Measurements from ENCODE around the gene RNF152. TPM values are rescaled to one million over a fixed set of nuclear protein-coding genes. Genes with fewer than 3 reads are reported as not detected.

RNF152 gene
- total RNA-seq, 1 experiment from 2014 or later, result 2.3 TPM

- no peak overlapping the region for H2BK120ac ChIP-seq (ENCODE audit: low read depth, low read length, poor library complexity, severe bottlenecking)
- no peaks in the 10 kb centered on the region for H3K79me2 ChIP-seq (ENCODE audit: insufficient read depth, low read length)
- Mint-ChIP-seq H3K4me3 (no peak overlapping the region), H3K9me3 (no peaks in the 10 kb centered on the region; a peak in 1 of 5 replicates), H3K27ac (peak overlapping the region in 1 of 3 experiments; percentile 6; a peak in 2 of 7 replicates), H3K36me3 (ENCODE audit: insufficient read depth in 1 of 3, low read depth in 3 of 3) (no peaks in the 10 kb centered on the region), H3K4me1 (peaks cover 4 to 11% of the 10 kb centered on the region in 2 experiments; a peak in 2 of 4 replicates), H3K27me3 (ENCODE audit: low read depth) (no peaks in the 10 kb centered on the region)
- no peak overlapping the region for H3K4ac ChIP-seq (ENCODE audit: low read depth, low read length)
- H3K4me1 ChIP-seq (ENCODE audit: insufficient read depth, low read length), result no peaks in the 10 kb centered on the region
- TF ChIP-seq CTCF (conservative IDR thresholded peaks at IDR 0.05), result no peak
- H3K9ac ChIP-seq (ENCODE audit: extremely low read depth, insufficient read length, low read length), result no peak overlapping the region
- H3K18ac ChIP-seq (ENCODE audit: insufficient read length, low read depth, low read length), result no peak overlapping the region
- no peak overlapping the region for H3T11ph ChIP-seq (ENCODE audit: low read length)
- H3K23me2 ChIP-seq (ENCODE audit: insufficient read length, low read depth, low read length, poor library complexity, severe bottlenecking), result no peaks in the 10 kb centered on the region
- no peak overlapping the region for H2BK12ac ChIP-seq (ENCODE audit: insufficient read length, low read depth, low read length)
- H4K20me1 ChIP-seq (ENCODE audit: control insufficient read depth, insufficient read depth, insufficient read length), result no peaks in the 10 kb centered on the region
- H4K5ac ChIP-seq (ENCODE audit: insufficient read length, low read depth, low read length), result no peak overlapping the region
- H2BK5ac ChIP-seq (ENCODE audit: insufficient read length, low read length), result no peak overlapping the region
- no peak overlapping the region for H2AK5ac ChIP-seq (ENCODE audit: insufficient read length, low read length)
- no peaks in the 10 kb centered on the region for H3K79me1 ChIP-seq (ENCODE audit: insufficient read depth, low read depth, low read length, poor library complexity, severe bottlenecking)
- no peak overlapping the region for H3K14ac ChIP-seq (ENCODE audit: insufficient read depth, low read length)
- no peak overlapping the region for H2BK15ac ChIP-seq (ENCODE audit: low read depth, low read length)
- H2AFZ ChIP-seq (ENCODE audit: low read length), result no peak overlapping the region
- H3K9me3 ChIP-seq (ENCODE audit: control insufficient read depth, low read depth, low read length), result no peaks in the 10 kb centered on the region
- no peak overlapping the region for H3K56ac ChIP-seq (ENCODE audit: insufficient read length, low read depth, low read length)
- no peak overlapping the region for H4K8ac ChIP-seq (replicated peaks; ENCODE audit: insufficient read length, low read depth, low read length)
- no CpG with 5 or more reads among the region's 3 CpGs for WGBS (ENCODE audit: extremely low coverage, insufficient read length, low lambda C conversion rate)
- H4K91ac ChIP-seq (ENCODE audit: insufficient read length, low read depth, low read length), result no peak overlapping the region
- H2BK20ac ChIP-seq (ENCODE audit: low read depth, low read length, poor library complexity, severe bottlenecking), result no peak overlapping the region
- H3K4me2 ChIP-seq (ENCODE audit: insufficient read depth, insufficient read length, low read length), result no peak overlapping the region
- no peak for DNase-seq
- H3K27me3 ChIP-seq (ENCODE audit: insufficient read depth, low read length), result no peaks in the 10 kb centered on the region
- H3K23ac ChIP-seq (ENCODE audit: insufficient read length, low read depth, low read length), result no peak overlapping the region
- H3K27ac ChIP-seq (ENCODE audit: insufficient read length, low read depth, low read length), result no peak overlapping the region
Measured at GRCh38 chr18:61912476-61912875, 19.7 kb upstream of the RNF152 start.
